Measurements from ENCODE around the gene PLEKHG4B. TPM values are rescaled to one million over a fixed set of nuclear protein-coding genes. Genes with fewer than 3 reads are reported as not detected.

The PLEKHG4B gene
- polyA plus RNA-seq, 1 donor (not counting 4 experiments of a cell fraction or from before 2014, with no cell fraction given) = not detected

DNA sequence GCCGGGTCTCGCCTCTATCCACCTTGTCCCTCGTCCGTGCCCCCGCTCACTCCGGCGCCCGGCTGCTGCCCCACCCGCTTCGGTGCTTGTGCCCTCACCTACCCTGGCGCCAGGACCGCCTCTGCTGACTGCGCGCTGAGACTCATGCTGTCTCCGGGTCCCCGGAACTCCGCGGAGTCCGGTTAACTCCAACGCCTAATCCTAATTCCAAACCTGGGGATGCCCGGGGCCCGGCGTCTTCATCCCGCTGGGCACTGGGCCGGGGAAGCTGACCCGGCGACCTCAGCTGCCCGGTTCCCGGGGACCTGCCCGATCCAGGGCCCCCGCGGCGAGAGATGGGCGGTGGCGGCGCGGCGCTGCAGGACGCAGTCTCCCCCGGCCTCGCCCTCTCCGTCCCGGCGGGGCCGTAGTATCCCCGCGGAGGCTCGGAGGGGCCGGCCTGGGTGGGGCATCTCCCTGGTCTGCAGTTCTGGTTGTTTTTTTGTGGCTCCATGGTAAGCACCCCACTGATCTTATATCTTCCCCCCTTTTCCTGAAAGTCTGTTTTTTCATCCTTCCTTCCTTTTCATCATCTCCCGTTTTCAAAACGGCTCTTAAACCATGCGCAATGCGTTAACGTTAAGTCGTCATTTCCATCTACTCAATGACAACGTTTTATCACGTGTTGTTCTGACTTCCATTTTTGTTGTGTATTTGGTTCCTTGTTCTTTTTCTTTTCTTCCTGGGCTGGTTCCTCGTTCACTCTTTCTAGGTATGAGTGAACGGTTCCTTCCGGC, 41.1 kb upstream of the PLEKHG4B start:
- no peak for DNase-seq (ENCODE audit: low read depth, low spot score)
- no peaks in the 10 kb centered on the region for H3K79me2 ChIP-seq (ENCODE audit: control insufficient read depth, insufficient read depth, low read length)
- H3K27ac ChIP-seq (ENCODE audit: control insufficient read depth, insufficient read depth, low read length) = no peak overlapping the region
- no peaks in the 10 kb centered on the region for H3K36me3 ChIP-seq (ENCODE audit: control insufficient read depth in 2 of 2, extremely low read depth in 1 of 2, insufficient read depth in 2 of 2, low read length in 2 of 2)
- no peak for FAIRE-seq
- peaks cover 44% of the 10 kb centered on the region for H3K27me3 ChIP-seq (ENCODE audit: control insufficient read depth, extremely low read depth, insufficient read depth, low read length)
- H3K4me2 ChIP-seq (ENCODE audit: control insufficient read depth, extremely low read depth, insufficient read depth, low read depth, low read length) = no peak overlapping the region
- H3K4me3 ChIP-seq (ENCODE audit: control insufficient read depth in 2 of 3, extremely low read depth in 1 of 3, insufficient read depth in 2 of 3, low read depth in 1 of 3, low read length in 3 of 3) = no peak overlapping the region
- H4K20me1 ChIP-seq (ENCODE audit: control insufficient read depth, extremely low read depth, insufficient read depth, low read length) = no peaks in the 10 kb centered on the region
- no peak overlapping the region for H3K9ac ChIP-seq (ENCODE audit: control insufficient read depth, extremely low read depth, insufficient read depth, low read length)
- H3K4me1 ChIP-seq (ENCODE audit: control insufficient read depth, extremely low read depth, insufficient read depth, low read length) = peaks cover 9% of the 10 kb centered on the region
- H3K9me1 ChIP-seq (ENCODE audit: control insufficient read depth, extremely low read depth, insufficient read depth, low read length) = no peaks in the 10 kb centered on the region
- H2AFZ ChIP-seq (ENCODE audit: control insufficient read depth, low read length) = no peak overlapping the region
- H3K9me3 ChIP-seq (ENCODE audit: control insufficient read depth, low read depth, low read length) = no peaks in the 10 kb centered on the region
- no peak for TF ChIP-seq EZH2 (IDR thresholded peaks at IDR 0.05; ENCODE audit: low read length)
- dilution Hi-C loops (cut with MboI; ENCODE audit: extremely low pct_ligation_motif_present, low sequenced_read_pairs) = no loop called here

GRCh38 chr5:51500-51823, 40.5 kb upstream of the PLEKHG4B start:
- no peak overlapping the region for H2AFZ ChIP-seq (ENCODE audit: control insufficient read depth, low read length)
- H3K4me1 ChIP-seq (ENCODE audit: control insufficient read depth, extremely low read depth, insufficient read depth, low read length) = peaks cover 12% of the 10 kb centered on the region
- no peaks in the 10 kb centered on the region for H4K20me1 ChIP-seq (ENCODE audit: control insufficient read depth, extremely low read depth, insufficient read depth, low read length)
- H3K27me3 ChIP-seq (ENCODE audit: control insufficient read depth, extremely low read depth, insufficient read depth, low read length) = peaks cover 44% of the 10 kb centered on the region
- no peak overlapping the region for H3K9ac ChIP-seq (ENCODE audit: control insufficient read depth, extremely low read depth, insufficient read depth, low read length)
- H3K79me2 ChIP-seq (ENCODE audit: control insufficient read depth, insufficient read depth, low read length) = no peaks in the 10 kb centered on the region
- no peak for FAIRE-seq
- no peaks in the 10 kb centered on the region for H3K9me1 ChIP-seq (ENCODE audit: control insufficient read depth, extremely low read depth, insufficient read depth, low read length)
- no peak overlapping the region for H3K4me2 ChIP-seq (ENCODE audit: control insufficient read depth, extremely low read depth, insufficient read depth, low read depth, low read length)
- no peak overlapping the region for H3K4me3 ChIP-seq (ENCODE audit: control insufficient read depth in 2 of 3, extremely low read depth in 1 of 3, insufficient read depth in 2 of 3, low read depth in 1 of 3, low read length in 3 of 3)
- TF ChIP-seq CTCF (optimal IDR thresholded peaks at IDR 0.05 in 1 of 3, IDR thresholded peaks at IDR 0.05 in 1 of 3, conservative IDR thresholded peaks at IDR 0.05 in 1 of 3; ENCODE audit: extremely low read depth in 1 of 3, insufficient read depth in 2 of 3, low read length in 3 of 3) (no peak), EZH2 (IDR thresholded peaks at IDR 0.05; ENCODE audit: low read length) (no peak)
- no peaks in the 10 kb centered on the region for H3K36me3 ChIP-seq (ENCODE audit: control insufficient read depth in 2 of 2, extremely low read depth in 1 of 2, insufficient read depth in 2 of 2, low read length in 2 of 2)
- no peak overlapping the region for H3K27ac ChIP-seq (ENCODE audit: control insufficient read depth, insufficient read depth, low read length)
- dilution Hi-C loops (cut with MboI; ENCODE audit: extremely low pct_ligation_motif_present, low sequenced_read_pairs) = no loop called here
- H3K9me3 ChIP-seq (ENCODE audit: control insufficient read depth, low read depth, low read length) = no peaks in the 10 kb centered on the region
- DNase-seq (ENCODE audit: low read depth, low spot score) = no peak

Measured in keratinocyte (primary cell).